GM23248 (cell line): ENCODE results near the gene DNAJC8.

Source experiments
- EZH2 ChIP-seq: fragments of 200-600 bp; sonication (generic); IDR thresholded peaks from 2 replicates; pipeline ENCODE4 v1.6.1; 2018; ENCODE audit warnings: antibody characterized with exemption, mild to moderate bottlenecking; ENCODE audit not compliant: insufficient read depth, poor library complexity, severe bottlenecking
- EZH2phosphoT487 ChIP-seq: fragments of 200-600 bp; sonication (generic); IDR thresholded peaks from 2 replicates; pipeline ENCODE4 v1.6.1; 2018; ENCODE audit warnings: antibody characterized with exemption, moderate library complexity, mild to moderate bottlenecking, low read depth; ENCODE audit not compliant: insufficient read depth

- no peak for TF ChIP-seq EZH2
- TF ChIP-seq EZH2phosphoT487, result no peak
These were observed 406 bp upstream of the DNAJC8 start for GRCh38 chr1:28233264-28233606.
